ENCODE measurements around the gene OS9. TPM values are rescaled to one million over a fixed set of nuclear protein-coding genes. Genes with fewer than 3 reads are reported as not detected.

Gene OS9
- total and polyA plus RNA-seq, 9 donors = 128 to 387 (median 200) TPM

DNA sequence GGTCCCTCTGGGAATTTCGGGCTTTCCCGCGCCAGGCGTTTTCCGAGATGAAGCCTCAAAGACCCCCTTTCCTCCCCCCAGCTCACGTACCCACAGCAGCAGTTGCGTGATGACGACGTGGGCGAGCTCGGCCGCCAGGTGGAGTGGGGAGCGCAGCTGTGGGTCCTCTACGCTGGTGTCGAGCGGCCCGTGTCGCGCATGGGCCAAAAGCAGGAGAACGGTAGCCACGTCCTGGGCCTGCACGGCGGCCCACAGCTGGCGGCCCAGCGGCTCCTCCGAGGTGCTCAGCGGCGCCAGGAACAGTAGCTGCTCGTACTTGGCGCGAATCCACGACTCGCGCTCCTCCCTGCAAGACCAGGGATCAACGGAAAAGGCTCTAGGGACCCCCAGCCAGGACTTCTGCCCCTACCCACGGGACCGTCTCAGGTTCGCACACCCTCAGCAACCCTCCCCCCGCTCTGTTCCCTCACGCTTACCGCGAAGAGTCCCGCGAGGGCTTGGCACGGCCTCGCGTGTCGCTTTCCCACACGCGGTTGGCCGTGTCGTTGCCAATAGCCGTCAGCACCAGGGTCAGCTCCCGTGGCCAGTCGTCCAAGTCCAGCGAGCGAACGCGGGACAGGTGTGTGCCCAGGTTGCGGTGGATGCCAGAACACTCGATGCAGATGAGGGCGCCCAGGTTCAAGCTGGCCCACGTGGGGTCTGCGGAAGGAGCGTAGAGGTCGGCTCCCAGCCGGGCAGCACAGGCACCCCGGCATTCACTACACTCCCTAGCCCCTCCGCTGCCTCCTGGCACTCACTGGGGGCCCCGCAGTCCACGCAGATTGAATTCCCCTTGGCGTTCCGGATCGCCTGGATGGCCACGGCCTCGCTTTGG lies 33.2 kb downstream of the OS9 start:
- no peak overlapping the region for H3K27ac ChIP-seq
- 21 to 37% (median 27%) methylated on average over 70 to 76 of the region's 76 CpGs for WGBS, 3 donors
- peak overlapping the region; percentile 58 for H3K4me3 ChIP-seq
- H3K4me1 ChIP-seq (ENCODE audit: insufficient read depth) = peaks cover 7% of the 10 kb centered on the region
- TF ChIP-seq EP300 (IDR thresholded peaks at IDR 0.05) (no peak), POLR2A (IDR thresholded peaks at IDR 0.05) (no peak)
- TF ChIP-seq, protein P1, sequence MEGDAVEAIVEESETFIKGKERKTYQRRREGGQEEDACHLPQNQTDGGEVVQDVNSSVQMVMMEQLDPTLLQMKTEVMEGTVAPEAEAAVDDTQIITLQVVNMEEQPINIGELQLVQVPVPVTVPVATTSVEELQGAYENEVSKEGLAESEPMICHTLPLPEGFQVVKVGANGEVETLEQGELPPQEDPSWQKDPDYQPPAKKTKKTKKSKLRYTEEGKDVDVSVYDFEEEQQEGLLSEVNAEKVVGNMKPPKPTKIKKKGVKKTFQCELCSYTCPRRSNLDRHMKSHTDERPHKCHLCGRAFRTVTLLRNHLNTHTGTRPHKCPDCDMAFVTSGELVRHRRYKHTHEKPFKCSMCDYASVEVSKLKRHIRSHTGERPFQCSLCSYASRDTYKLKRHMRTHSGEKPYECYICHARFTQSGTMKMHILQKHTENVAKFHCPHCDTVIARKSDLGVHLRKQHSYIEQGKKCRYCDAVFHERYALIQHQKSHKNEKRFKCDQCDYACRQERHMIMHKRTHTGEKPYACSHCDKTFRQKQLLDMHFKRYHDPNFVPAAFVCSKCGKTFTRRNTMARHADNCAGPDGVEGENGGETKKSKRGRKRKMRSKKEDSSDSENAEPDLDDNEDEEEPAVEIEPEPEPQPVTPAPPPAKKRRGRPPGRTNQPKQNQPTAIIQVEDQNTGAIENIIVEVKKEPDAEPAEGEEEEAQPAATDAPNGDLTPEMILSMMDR (IDR thresholded peaks at IDR 0.05) = peak in 2 of 3 donors; percentile 55 to 74
- H3K36me3 ChIP-seq = no peaks in the 10 kb centered on the region
- no peaks in the 10 kb centered on the region for H3K27me3 ChIP-seq
- H3K9me3 ChIP-seq = no peaks in the 10 kb centered on the region
- peak in 4 of 5 donors; percentile 56 to 71 (median 70) for DNase-seq
- intact Hi-C loops (cut with DNase I) = no loop called here

DNA sequence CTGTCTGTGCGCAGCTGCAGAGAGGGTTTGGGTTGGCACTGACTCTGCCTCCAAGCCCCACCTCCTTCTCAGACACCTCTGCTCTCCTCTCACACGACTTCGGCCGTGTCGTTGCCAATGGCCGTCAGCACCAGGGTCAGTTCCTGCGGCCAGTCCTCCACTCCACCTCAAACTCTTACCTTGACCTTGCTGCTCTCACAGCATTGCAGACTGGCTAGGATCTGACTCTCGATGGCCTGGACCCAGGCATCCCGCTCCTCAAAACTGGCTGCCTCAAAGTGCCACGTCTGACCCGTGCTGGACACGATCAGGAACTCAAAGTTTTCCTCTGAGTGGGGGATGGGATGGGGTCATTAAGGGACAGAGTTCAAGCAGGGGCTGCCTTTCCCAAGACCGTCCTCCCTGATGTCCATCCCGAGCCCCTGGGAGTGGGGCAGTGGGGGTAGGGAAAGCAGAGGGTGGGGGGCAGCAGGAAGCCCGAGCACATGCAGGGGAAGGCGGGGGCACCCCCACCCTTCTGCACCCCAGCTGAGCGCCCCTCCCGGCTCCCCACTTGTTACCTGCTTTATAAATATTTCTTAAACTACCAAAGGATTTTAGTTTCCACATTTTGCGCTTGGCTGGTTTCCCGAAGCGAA lies 33.9 kb downstream of the OS9 start:
- H3K4me3 ChIP-seq = no peak overlapping the region
- no peaks in the 10 kb centered on the region for H3K9me3 ChIP-seq
- H3K36me3 ChIP-seq = no peaks in the 10 kb centered on the region
- peaks cover 7% of the 10 kb centered on the region for H3K4me1 ChIP-seq (ENCODE audit: insufficient read depth)
- intact Hi-C loops (cut with DNase I) = no loop called here
- WGBS, 3 donors = 63 to 75% (median 74%) methylated on average over 21 of the region's 21 CpGs
- TF ChIP-seq, protein P1 (IDR thresholded peaks at IDR 0.05) = no peak
- TF ChIP-seq EP300 (IDR thresholded peaks at IDR 0.05) = no peak
- TF ChIP-seq POLR2A (IDR thresholded peaks at IDR 0.05) = no peak
- peak in 1 of 5 donors; percentile 15 for DNase-seq
- no peaks in the 10 kb centered on the region for H3K27me3 ChIP-seq
- H3K27ac ChIP-seq = no peak overlapping the region

DNA sequence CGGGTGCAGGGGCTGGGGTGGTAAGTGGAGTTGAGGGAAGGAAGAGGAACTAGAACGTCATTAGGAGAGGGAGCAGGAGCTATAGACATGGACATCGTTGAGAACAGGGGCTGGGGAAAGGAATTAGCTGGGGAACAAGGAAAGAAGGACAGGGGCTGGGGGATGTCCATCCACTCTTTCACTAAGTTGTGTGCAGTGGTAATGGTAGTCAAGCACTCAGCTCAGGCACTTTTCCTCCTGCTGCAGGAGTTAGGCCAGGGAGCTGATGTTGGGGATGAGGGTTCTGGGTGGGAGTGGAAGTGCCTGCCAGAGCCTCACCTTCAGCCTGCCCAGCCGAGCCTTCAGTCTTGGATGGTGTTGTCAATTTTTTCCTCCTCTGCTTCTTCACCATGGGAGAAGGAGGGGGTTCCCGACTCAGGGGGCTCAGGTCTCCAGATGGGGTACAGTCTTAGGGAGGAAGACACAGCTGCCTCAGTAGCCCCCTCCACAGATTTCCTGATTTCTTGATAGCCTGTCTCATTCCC lies 35.5 kb downstream of the OS9 start:
- 44 to 57% (median 47%) methylated on average over 5 of the region's 5 CpGs for WGBS, 3 donors
- H3K27me3 ChIP-seq = no peaks in the 10 kb centered on the region

More for the DNA sequence above, 35.5 kb downstream of the OS9 start:
- DNase-seq = peak in 2 of 5 donors; percentile 10
- Histone ChIP-seq H3K27ac (no peak overlapping the region), H3K9me3 (no peaks in the 10 kb centered on the region), H3K4me1 (ENCODE audit: insufficient read depth) (peaks cover 7% of the 10 kb centered on the region), H3K36me3 (no peaks in the 10 kb centered on the region), H3K4me3 (no peak overlapping the region)
- intact Hi-C loops (cut with DNase I) = no loop called here
- TF ChIP-seq POLR2A (IDR thresholded peaks at IDR 0.05) = no peak
- TF ChIP-seq EP300 (IDR thresholded peaks at IDR 0.05) = no peak
- TF ChIP-seq, protein P1 (IDR thresholded peaks at IDR 0.05) = no peak
